Panc1 (cell line): Measurements from ENCODE around the gene ANKRD65.
A peak's percentile ranks its signal among the peaks of the same experiment; 100 is the strongest.

Experiments used
- CTCF ChIP-seq: fragments of 450-650 bp; IDR thresholded peaks from 2 replicates; pipeline ENCODE4 v1.5.1; 2017; ENCODE audit warnings: mild to moderate bottlenecking
- POLR2AphosphoS5 ChIP-seq: IDR thresholded peaks from 2 replicates; pipeline ENCODE4 v1.6.1; 2012; ENCODE audit warnings: mild to moderate bottlenecking, low read depth, low read length, moderate library complexity
- TCF7L2 ChIP-seq: IDR thresholded peaks from 2 replicates; pipeline ENCODE4 v1.6.1; 2011; ENCODE audit warnings: mild to moderate bottlenecking, low read depth, low read length, inconsistent platforms
- TF ChIP-seq, protein P1 (sequence below), 2 experiments: IDR thresholded peaks; 2 replicates each; pipeline ENCODE4 v1.6.1; 2011 to 2012; ENCODE audit warnings: low read depth in 2 of 2, control low read depth in 1 of 2, low read length in 1 of 2, mild to moderate bottlenecking in 1 of 2, moderate library complexity in 1 of 2; ENCODE audit not compliant: insufficient read depth in 1 of 2

DNA sequence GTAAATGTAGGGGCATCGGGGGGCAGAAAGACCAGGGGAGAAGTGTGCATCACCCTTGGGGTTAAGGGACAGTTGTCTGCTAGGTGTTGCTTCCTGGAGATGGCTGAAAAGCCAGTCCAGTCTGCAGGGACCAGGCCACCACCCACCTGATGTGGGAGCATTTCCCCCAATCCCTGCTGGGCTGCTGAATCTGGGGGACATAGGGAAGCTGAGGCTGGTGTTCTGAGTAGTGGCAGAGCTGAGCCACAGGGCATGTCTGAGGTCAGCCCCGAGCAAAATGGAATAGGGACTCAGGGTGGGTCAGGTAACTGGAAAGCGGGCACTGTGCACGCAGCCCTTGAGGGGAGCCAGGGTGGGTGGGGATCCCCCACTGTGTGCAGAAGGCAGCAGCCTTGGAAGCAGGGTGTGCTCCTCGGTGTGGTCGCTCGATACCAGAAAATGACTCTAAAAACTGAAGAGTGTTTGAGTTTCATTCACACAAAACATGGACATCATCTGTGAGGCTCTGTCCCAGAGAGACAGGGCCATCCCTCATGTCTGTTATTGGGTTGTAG, 19.5 kb downstream of the ANKRD65 start:
- TF ChIP-seq CTCF, result no peak
- no peak for TF ChIP-seq TCF7L2
- peak; percentile 35 for TF ChIP-seq POLR2AphosphoS5
- TF ChIP-seq, protein P1, sequence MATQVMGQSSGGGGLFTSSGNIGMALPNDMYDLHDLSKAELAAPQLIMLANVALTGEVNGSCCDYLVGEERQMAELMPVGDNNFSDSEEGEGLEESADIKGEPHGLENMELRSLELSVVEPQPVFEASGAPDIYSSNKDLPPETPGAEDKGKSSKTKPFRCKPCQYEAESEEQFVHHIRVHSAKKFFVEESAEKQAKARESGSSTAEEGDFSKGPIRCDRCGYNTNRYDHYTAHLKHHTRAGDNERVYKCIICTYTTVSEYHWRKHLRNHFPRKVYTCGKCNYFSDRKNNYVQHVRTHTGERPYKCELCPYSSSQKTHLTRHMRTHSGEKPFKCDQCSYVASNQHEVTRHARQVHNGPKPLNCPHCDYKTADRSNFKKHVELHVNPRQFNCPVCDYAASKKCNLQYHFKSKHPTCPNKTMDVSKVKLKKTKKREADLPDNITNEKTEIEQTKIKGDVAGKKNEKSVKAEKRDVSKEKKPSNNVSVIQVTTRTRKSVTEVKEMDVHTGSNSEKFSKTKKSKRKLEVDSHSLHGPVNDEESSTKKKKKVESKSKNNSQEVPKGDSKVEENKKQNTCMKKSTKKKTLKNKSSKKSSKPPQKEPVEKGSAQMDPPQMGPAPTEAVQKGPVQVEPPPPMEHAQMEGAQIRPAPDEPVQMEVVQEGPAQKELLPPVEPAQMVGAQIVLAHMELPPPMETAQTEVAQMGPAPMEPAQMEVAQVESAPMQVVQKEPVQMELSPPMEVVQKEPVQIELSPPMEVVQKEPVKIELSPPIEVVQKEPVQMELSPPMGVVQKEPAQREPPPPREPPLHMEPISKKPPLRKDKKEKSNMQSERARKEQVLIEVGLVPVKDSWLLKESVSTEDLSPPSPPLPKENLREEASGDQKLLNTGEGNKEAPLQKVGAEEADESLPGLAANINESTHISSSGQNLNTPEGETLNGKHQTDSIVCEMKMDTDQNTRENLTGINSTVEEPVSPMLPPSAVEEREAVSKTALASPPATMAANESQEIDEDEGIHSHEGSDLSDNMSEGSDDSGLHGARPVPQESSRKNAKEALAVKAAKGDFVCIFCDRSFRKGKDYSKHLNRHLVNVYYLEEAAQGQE (IDR thresholded peaks at IDR 0.05; ENCODE audit: insufficient read depth in 1 of 2, low read depth in 2 of 2, low read length in 1 of 2), result no peak
